Right ventricle myocardium inferior (tissue), 1 donor: Measurements from ENCODE around the gene FOXO3. TPM values are rescaled to one million over a fixed set of nuclear protein-coding genes. Genes with fewer than 3 reads are reported as not detected.

ENCODE experiments used
- ATAC-seq: fragments of 200-7000 bp; cut with Tn5 transposase; one replicate; pipeline ENCODE4 v1.9.1; 2020; ENCODE audit warnings: mild to moderate bottlenecking, moderate library complexity
- DNase-seq: peaks from one replicate; pipeline ENCODE4 v3.0.0; 2021; ENCODE audit errors: missing footprints
- intact Hi-C: fragments of 100-400 bp; cut with DNase I; formaldehyde crosslinking; loops from one replicate; pipeline ENCODE4 v1.11.0; 2022
- total RNA-seq: library from RNA; stranded (reverse); fragmentation: NEBNext Ultra II Directional; extraction: Animal tissue kit (Norgen Biotek cat#: 25700); gene quantifications from one replicate; pipeline ENCODE4 v1.2.1, GENCODE V29; 2021
- donor health status: DM: no; HTN: yes; CAD: no; lungs with severe emphysema.

Gene FOXO3
- total RNA-seq, 1 donor from 2014 or later, result 32.3 TPM

DNA sequence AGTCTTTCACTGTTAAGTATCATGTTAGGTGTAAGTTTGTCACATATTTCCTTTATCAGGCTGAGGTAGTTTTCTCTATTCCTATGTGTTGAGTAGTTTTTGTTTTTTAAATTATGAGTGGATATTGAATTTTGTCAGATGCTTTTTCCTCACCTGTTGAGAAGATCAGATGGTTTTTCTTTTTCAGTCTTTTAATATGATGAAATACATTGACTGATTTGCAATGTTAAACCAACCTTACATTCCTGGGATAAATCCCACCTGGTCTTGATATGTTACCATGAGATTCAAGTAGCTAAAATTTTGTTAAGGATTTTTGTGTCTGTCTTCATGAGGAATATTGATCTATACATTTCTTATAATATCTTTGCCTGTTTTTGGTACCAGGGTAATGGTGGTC, 52.1 kb downstream of the FOXO3 start:
- ATAC-seq (no peak), DNase-seq (no peak)
- intact Hi-C loops, result no loop called here

DNA sequence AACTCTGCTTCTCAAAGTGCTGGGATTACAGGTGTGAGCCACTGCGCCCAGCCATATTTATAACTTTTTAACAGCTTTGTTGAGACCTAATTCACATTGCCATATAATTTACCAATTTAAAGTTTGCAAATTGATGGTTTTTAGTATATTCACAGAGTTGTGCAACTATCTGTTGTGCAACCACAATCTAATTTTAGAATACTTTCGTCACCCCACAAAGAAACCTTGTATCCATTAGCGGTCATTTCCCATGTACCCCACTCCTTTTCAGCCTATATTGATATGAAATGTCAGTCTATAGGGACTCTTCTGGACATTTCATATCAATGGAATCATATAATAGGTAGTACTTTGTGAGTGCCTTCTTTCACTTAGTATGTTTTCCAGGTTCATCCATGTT, 55.8 kb downstream of the FOXO3 start:
- no peak for ATAC-seq
- no peak for DNase-seq
- intact Hi-C loops, result no loop called here

DNA sequence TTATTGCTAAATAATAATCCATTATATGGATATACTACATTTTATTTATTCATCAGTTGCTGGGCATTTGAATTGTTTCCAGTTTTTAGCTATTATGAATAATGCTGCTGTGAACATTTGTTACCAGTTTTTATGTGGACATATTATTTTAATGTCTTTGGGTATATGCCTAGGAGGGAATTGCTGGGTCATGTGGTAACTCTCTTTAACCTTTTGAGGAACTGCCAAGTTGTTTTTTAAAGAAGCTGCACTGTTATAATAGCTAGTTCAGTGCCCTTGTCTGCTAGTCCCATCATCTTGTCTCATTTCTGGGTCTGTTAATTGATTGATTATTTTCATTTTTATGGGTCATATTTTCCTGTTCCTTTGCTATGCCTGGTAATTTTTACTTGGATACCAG, 56.3 kb downstream of the FOXO3 start:
- intact Hi-C loops, result no loop called here
- ATAC-seq (no peak), DNase-seq (no peak)

DNA sequence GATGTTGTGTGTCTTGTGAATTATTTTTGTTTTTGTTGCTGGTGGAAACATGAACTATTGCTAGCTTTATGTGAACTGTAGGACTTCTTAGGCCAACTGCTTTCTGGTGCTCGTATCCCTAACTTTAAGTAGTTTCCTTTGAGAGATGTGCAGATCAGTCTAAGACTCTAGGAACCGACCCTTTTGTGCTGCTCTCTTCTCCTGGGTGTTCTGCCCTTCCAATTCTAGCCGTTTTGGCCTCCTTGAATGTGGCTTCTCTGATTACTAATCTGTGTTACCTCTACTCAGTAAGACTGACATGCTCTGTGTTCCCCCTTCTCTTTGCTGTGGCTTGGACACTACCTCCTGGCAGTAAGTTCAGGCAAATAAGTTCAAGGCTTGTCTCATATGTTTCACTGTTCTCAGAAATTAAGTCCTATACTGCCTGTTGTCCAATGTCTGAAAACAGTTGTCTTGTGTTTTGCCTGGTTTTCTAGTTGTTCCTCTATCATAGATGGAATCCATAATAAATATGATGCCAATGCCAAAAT, 58.0 kb downstream of the FOXO3 start:
- ATAC-seq (no peak), DNase-seq (no peak)
- intact Hi-C loops, result no loop called here

DNA sequence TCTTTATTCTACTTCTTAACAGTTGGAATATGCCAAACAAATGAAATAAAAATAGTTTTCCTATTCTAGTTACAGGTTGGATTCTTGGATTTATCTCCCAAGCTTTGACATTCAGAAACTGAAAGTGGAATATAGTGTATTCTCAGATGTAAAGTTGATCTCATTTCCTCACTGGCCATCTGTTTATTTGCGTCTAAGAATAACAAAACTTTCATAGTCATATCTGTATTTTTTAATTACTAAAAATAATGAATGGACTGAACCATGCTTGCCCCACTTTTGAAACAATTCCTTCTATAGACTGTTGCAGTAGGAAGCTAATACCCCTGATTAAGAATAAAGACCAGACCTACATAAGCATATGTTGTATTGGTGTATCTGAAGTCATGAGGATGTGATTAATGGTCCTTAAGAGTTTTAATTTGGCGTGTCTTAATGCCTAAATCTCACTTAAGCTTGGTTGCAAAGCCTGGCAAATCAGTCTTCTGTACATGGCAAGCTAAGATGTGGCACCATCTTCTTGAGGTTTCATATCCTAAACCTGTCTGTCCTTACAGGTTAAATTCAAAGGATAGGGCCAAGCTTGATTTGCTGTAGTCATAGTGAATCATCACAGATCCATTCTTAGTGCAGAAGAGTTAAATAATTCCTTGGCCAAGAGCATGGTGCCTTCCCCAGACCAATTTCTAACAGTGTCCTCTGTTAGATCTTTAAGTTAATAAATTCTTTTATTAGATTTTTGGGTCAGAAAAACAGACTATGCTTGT, 58.9 kb downstream of the FOXO3 start:
- ATAC-seq (no peak), DNase-seq (no peak)
- intact Hi-C loops, result no loop called here

DNA sequence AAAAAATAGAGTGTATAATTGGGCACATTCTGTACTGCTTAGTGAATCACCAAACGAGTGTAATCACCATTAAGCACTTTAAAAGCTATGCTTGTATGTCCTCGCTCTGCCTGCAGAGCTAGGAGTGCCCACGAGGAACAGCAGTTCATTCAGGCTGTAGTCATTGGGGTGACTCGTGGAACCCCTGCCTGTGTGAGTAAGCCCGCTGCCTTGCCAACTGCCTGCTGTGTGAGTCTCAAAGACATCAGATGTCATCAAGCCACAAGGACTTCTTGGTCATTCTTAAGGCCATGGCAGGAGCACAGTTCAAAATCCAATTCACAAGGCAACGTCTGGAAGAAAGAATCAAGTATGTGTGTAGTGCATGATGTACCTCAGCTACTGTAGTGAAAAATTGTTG, 60.4 kb downstream of the FOXO3 start:
- intact Hi-C loops, result no loop called here
- no peak for DNase-seq
- ATAC-seq, result no peak

DNA sequence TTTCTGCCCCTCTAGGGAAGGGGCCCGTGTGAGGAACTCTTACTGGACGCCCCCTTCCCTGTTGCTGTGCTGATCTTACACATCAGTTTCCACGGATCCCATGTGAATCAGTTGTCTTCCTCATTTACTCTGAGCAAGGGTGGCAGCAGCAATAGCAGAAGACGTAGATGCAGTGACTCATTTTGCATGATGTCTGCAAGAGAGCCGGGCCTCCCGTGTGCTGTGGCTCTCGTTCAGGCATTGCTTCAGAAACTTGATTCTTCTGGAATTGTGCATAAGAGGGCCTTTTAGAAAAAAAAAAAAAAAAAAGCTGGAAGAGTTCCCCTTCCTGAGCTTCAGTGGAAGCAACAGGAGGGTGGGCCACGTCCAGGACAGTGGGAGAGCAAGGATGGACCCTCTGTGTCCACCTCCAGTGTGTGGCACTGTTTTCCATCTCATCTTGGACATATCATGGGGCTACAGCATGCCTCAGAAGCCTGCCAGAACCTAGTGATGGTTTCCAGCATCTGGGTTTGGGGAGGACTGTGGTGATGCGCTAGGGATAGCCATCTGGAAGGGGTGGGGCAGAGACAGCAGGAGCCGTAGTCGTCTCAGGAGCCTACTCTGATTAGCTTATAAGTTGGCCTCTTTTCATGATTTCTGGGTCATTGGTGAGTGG, 62.1 kb downstream of the FOXO3 start:
- DNase-seq, result peak; percentile 66
- intact Hi-C loops, result no loop called here

DNA sequence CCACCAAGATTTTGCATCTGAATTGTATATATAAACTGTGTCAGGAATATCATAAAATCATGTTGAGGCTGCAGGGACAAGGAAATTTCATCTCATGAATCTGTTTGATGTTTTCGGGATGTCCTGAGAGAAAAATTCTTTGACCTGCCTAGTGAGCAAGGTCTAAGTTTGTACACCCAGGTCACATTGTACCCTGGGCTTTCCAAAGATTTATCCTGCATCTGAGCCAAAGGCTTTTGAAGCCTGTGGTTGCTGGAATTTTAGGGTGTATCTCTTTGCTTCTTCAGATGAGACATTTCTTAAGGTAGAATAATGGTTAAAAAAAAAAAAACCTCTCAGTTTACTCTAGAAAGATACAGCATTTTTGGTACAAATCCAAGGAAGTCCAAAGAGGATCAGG, 63.3 kb downstream of the FOXO3 start:
- intact Hi-C loops, result no loop called here
- DNase-seq (no peak), ATAC-seq (no peak)

More for the DNA sequence above, 62.1 kb downstream of the FOXO3 start:
- ATAC-seq, result peak; percentile 76

DNA sequence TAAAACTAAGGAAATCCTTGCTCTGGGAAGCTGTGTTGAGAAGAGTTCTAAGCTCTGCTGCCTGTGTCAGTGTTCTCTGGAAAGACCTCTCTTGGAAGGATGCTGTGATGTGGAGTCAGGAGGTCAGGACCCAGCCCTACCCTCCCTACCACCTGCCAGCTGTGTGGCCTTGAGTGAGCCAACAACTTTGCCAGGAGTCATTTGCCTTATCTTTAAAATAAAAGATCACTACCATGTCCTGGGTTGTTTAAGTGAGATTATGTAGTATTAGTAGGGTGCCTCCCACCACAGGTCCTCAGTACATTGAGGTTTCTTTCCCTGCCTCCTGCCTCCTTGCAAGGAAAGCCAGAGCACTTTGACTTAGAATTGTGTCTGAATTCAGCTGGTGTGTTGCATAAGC, 64.9 kb downstream of the FOXO3 start:
- DNase-seq, result no peak
- intact Hi-C loops, result no loop called here
- no peak for ATAC-seq

DNA sequence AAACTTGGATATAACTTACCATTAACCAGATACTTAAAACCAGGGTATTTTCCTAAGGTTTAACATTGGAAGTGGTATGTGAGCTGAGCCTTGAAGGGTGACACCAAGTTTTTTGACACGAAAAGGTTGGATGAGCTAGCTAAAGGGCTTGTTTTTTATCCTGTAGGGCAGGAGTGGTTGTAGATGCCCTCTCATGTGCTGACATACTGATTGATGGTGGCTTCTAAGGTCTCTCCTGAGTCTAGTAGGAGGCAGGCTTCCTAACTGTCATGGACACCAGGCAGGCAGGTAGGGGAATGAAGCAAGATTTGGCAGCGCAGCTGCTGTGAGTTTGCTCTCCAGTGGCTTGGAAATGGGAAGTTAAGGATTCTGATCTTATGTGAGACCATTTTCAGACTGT, 66.1 kb downstream of the FOXO3 start:
- no peak for ATAC-seq
- no peak for DNase-seq
- intact Hi-C loops, result no loop called here

DNA sequence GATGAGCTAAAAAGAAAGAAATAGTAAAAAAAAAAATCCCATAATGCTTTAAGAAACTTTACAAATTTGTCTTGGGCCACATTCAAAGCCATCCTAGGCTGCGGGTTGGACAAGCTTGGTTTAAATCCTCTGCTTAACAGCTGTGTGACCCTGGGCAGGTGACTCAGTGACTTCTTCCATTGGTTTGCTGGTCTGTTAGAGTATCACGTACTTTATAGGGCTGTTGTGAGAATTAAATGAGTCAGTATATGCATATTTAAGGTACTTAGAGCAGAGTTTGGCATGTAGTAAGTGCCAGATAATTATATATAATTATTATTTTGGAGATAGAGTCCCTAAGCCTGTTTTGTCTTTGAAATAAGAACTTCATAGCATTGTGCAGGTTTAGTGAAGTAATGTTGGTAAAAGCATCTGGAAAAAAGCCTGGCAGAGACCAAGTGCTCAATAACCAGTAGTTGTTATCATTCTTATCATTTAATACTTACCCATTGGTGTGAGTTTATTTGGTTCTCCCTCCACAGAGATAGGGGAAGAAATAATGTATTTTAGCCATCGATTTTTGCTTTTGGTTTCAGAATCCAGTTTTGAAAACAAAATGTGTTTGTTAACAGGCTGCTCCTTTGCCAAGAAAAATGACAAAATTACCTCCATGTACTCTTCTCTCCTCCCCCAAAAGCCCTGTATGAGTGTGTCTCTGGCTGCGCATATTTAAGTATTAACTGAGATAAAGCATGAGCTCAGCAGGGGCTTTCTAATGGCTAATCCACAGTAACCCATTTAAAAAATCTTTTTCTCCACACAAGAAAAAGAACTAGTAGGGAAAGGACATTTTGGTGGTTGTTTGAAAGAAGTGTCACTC, 67.2 kb downstream of the FOXO3 start:
- intact Hi-C loops, result no loop called here
- ATAC-seq (no peak), DNase-seq (no peak)

DNA sequence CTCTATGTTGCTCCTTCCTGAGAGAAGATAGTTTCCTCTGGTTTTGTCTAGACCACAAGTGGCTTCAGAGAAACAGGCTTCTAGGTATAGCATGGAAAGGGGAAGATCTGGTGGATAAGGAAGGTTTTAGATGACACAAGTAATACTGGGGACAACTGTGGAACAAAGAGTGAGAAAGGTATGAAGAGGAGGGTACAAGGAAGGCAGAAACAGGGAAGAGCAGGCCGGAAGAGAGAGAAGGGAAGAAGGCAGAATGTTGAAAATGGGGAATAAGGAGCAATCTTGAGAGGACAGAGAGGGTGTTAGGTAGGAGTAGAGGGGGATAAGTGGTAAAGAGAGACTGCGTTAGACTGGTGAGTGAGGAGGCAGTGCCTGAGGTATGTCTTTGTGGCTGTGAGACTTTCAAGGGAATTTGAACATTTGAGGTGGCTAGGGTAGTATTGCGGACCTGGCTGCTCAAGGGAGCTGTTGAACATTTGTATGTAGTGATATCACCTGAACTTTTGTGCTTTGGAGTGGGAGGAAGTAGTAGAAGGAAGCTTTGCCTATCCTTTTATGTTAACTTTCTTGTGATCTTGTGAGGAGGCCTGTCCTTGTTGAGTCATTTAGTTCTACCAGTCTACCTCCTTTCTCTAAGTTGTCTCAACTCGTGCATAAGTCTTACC, 69.5 kb downstream of the FOXO3 start:
- ATAC-seq (no peak), DNase-seq (no peak)
- intact Hi-C loops, result no loop called here

DNA sequence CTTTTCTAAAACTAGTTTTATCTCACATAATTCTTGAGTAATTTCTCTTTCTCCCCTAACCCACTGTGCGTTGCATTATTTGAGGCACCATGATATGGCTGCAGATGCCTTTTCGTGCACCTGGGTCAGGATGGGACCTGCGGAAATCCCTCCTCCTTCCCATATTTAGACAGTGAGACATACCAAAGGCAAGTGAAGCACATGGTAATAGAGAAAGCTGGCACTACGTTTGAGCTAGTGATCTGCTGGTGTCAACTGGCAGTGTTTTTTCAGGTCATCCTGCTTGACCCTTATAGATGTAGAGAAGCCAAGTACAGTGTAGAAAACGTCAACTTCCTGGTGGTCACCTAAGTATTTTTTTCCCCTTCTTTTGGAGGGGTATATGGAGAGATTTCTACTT, 71.7 kb downstream of the FOXO3 start:
- intact Hi-C loops, result loop anchor here (2.0 kb wide), 1 partner anchor 18 kb away; no protein-coding TSS in a partner anchor
- ATAC-seq (no peak), DNase-seq (no peak)

DNA sequence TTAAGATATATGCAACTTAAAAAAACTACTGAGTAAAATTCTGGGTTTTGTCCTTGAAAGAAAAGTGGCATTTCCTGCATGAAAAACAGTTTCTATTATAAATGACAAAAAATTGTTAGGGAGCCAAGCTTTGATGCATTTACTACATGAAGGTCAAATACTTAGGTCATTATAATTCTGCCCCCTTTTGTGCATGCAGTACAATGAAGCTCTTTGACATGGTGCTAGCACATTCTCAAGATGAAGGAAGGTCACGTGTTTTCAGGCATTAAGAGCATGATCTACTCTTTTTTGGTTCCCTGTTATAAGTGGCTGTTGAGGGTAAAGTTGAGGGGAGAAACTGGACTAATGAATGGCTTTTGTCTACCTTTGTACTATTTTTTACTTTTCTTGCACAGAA, 72.7 kb downstream of the FOXO3 start:
- no peak for ATAC-seq
- no peak for DNase-seq
- intact Hi-C loops, result loop anchor here (2.0 kb wide), 1 partner anchor 17 kb away; no protein-coding TSS in a partner anchor

DNA sequence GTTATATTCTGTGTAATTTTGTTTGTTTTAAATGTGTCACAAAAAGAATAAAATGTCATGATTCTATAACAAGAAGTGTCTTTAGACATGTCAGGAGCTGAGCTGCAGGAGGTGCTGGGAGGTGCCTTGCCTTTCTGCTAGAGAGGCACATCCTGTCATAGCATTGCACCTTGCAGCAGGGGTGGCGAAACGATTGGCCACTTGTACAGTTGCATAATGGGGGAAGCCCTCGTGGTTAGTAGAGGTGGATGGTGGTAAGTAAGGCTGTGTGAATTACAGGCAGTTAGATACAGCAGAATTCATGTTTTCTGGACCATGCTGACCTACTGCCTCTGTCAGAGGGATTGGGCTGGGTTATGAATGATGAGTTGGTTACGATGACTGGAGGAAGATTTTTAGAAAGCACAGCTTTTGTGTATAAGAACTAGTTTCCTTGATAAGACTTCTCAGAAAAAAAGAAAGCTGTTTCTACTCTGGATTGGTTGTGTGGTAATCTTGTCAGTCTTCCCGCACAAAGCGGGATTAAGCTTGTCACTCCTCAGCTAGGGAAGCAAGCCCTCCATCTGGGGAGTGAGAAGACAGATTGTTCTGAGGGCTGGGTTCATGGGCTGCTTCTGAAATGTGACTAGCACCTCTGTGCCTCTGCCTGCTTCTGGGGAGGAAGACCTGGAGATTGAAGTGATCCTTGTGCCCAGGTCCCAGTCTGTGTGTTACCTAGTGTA, 74.9 kb downstream of the FOXO3 start:
- no peak for ATAC-seq
- intact Hi-C loops, result no loop called here
- no peak for DNase-seq

DNA sequence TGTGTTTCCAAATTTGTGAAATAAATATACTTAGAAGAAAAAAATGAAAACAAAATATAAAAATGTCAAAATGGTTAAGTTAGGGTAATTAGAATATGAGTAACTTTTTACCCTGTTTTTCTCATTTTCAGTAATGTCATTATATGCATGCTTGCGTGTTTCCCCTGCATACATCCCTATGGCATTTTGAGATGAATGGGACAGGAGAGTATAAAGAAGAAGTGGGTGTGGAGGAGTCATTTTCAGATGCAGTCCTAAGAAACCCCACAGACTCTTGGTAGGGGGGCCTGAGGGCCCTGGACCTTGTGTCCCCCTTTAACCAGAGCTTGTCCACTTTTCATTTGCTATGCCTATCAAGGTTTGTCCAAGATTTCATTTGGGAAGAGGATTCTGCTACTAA, 77.2 kb downstream of the FOXO3 start:
- DNase-seq (no peak), ATAC-seq (no peak)
- intact Hi-C loops, result no loop called here

DNA sequence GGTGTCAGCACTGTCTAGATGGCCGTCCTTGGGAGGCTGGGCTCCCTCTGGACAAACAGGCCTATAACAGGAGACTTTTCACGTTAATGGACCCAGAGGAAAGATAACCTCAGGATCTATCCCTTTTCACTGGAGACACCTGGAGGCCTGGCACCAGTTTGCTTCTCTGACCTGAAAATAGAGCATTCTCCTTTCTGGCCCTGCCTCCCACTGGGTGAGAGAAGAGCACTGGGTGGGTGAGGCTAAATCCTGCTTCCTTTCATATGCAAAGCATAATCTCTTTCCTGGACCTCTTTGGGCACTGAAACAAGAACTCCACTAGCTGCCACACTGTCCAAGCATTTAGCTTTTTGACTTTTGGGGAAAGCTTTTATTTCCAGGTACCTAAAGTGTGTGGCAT, 78.3 kb downstream of the FOXO3 start:
- ATAC-seq (no peak), DNase-seq (no peak)
- intact Hi-C loops, result no loop called here

DNA sequence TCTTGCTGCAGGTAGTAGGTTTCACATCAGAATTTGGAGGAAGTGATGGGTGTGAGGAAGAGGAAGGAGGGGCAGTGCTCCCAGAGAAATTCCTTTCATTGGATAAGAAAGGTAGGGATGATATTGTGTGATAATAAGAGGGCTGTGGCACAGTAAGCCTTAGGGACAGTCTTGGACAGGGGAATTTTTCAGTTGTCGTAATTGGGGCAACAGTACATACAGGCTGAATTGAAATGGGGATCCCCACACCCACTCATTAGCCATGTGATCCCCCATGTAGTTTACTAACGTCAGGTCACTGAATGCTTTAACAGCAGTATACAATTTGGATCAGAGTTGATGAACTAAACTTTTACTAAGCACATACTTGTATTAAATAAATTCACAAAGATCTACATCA, 79.4 kb downstream of the FOXO3 start:
- intact Hi-C loops, result no loop called here
- ATAC-seq, result no peak
- DNase-seq, result no peak
